Stimulated activated CD8-positive, alpha-beta memory T cell treated with anti-CD3 and anti-CD28 coated beads, Interleukin-7, amount 100 ng/mL, for 48 hours (primary cell): ENCODE data around the gene CPSF6.
A peak's percentile ranks its signal among the peaks of the same experiment; 100 is the strongest.
"Not testable (repeated sequence)": the region's sequence is repeated elsewhere in the genome, so short reads cannot be mapped to it uniquely, and the experiment has no call there.

Experiments
- DNase-seq, 2 donors: peaks; one replicate each; pipeline ENCODE4 v3.0.0-alpha.2; 2020; ENCODE audit warnings: low read depth in 1 of 2; ENCODE audit errors: extremely low read depth in 1 of 2

CPSF6 gene

GRCh38 chr12:69258655-69259054, 19.3 kb downstream of the CPSF6 start:
- DNase-seq: no peak

DNA sequence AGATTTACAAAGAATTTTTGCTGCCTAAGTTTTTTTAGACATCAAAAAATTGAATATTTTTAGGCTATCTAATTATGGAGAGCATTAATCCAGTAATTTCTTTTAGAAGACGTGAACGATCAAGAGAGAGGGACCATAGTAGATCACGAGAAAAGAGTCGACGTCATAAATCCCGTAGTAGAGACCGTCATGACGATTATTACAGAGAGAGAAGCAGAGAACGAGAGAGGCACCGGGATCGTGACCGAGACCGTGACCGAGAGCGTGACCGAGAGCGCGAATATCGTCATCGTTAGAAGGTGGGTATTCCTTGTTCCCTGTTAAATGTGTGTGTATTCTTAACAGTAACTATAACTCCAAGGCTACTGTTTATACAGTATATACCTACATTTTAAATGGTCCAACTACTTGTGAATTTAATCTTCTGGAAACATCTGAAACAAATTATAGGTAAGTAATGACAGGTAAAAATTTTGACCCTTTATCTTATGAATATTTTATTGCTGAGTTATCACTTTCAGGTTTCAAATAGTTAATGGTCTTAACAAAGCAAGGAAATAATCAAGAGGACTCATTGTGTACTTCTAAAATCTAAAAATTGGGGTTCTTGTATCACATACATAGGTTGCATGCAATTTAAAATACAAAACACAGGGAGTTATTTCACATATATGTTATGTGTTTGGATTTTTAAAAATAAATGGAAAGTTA, 23.1 kb downstream of the CPSF6 start:
- no peak for DNase-seq

DNA sequence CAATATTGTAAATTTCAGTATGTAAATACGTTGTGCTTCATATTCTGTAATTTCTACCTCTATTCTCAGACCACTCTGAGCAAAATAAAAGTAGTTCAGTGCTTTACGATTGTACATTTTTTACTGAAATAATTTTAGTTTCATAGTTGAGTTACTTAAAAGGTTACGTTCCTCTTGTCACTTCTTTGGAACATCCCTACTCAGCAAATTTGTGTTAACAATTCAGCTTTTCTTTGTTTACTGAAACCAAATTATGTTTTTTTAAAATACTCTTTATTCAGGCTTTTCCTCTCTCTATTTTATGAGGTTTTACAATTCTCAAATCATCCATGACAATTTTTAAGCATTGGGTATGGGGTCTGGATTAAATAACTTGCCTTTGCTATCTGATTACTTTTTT, 25.8 kb downstream of the CPSF6 start:
- no peak for DNase-seq

- DNase-seq: not testable (repeated sequence)
Observed at GRCh38 chr12:69265633-69266032, 26.3 kb downstream of the CPSF6 start.

DNA sequence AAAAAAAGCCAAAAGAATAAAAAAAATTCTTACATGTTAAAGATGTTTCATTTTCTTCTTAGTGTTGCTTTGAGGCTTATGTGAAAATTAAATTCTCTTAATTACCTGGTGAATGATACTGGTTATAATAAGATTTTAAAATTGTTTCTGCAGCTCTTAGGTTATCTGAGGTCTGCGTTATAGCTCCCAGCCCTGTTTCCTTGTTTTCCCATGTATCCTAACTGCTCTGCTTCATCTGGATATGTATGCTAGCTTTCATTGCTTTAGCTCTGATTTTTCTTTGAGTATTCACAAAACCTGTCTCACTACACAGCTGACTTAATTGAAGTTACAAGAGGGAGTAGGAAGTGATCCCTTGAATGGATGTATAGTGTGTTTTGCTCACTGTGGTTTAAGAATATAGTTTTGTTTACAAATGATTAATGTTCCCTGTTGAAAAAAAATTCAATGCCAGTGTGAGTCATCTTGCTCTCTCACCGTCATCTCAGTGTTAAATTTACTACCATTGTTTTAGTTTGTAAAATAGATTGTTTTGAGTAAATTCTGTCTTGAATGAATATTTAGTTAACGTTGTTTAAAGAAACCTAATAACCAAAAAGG, 26.8 kb downstream of the CPSF6 start:
- DNase-seq: no peak

DNA sequence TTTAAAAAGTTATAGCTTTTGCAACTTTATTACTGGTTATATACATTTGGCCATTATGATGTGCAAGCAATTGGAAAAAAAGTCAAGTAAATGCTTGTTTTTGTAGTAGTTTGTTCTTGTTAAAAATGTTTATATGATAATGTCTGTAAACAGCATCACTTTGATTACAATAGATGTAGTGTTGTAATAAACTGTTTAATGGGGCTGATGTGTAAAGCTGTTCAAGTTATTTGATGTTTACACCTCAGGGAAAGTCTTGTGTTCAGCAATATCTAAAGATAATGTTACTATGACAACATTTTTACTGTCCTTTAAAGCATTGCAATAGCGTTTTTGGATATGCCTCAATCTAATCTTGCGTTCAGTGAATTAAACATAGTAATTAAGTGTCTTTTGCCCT, 30.4 kb downstream of the CPSF6 start:
- no peak for DNase-seq

DNA sequence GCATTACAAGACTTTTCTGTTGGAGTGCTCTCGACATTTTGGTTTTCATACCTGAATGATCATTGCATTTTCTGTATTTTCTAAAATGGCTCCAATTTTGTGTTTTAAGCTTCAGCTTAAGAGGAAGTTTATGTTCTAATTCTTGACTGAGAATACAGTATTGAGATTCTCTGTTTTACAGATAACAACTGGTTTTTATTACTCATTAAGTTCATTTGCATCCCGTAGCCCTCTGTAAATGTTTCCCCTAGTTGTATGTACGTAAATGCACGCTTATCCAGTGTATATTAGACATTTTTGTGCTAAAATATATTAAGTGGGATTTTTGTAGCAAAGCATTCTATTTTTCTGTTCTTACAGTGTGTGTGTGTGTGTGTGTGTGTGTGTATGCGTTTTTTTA, 33.1 kb downstream of the CPSF6 start:
- no peak for DNase-seq

DNA sequence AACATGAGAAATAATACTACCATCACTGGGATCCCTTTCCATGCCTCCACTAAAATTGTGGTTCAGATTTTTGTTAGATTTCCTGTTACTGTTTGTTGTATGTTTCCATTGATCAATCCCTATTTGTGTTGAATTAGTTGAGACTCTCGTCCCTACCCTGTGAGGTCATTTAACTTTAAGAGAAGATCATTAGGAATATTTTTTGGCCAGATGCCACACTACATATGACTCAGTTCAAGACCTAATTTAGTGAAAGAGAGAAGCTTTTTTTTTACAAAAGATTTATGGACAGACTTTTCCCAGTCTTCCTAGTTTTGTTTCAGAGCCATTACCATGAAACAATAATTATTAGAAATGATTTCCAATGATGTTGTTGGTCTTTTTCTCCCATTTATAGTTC, 35.5 kb downstream of the CPSF6 start:
- DNase-seq: no peak

GRCh38 chr12:69275471-69275891, 36.1 kb downstream of the CPSF6 start:
- DNase-seq: no peak

- no peak for DNase-seq
Observed at GRCh38 chr12:69278814-69279782, 39.7 kb downstream of the CPSF6 start.

DNA sequence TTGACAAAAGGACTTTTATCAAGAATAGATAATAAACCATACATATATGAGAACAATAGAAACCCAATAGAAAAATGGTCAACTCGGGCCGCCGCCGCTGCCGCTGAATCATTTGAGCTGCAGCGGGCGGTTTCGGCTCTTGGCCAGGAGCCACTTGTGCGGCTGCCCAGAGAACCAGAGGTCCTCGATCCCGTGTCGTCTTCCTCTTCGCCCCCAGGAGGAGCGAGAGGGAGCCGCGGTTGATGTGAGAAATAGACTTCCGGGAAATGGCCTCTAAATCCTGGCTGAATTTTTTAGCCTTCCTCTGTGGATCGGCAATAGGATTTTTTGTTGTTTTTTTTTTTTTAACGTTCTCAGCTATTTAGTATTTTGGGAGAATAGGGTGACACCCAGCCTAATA, 44.8 kb downstream of the CPSF6 start:
- DNase-seq: peak; percentile 4 to 15

GRCh38 chr12:69287556-69287955, 48.2 kb downstream of the CPSF6 start:
- no peak for DNase-seq

DNA sequence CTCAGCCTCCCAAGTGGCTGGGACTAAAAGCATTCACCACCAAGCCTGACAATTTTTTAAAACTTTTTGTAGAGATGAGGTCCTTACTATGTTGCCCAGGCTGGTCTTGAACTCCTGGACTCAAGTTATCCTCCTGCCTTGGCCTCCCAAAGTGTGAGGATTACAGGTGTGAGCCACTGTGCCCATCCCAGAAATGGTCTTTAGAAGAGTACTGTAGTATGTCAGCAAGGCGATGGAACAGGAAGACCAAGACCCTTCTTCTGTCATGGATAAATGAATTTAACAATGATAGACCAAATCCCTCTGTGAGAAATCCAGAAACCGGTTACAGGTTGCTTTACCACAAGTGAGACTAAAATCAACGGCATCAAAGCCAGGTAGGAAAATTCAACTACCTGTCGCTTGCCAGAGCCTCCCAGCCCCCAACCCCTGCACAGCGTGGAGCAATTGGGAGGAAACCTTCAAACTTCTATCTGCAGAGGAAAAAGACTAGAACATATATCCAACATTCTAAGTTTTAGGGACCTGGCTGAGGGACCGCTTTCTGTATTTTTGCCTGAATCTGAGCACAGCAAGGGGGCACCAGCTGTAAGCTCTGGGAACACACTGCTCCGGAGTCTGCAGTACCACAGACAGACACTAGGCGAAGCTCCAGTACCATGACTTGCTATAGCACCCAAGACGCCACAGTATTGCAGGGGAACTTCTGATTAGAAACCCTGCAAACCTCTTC, 51.3 kb downstream of the CPSF6 start:
- DNase-seq: peak; percentile 33 to 68

- no peak for DNase-seq
Observed at GRCh38 chr12:69291278-69291593, 51.9 kb downstream of the CPSF6 start.

DNA sequence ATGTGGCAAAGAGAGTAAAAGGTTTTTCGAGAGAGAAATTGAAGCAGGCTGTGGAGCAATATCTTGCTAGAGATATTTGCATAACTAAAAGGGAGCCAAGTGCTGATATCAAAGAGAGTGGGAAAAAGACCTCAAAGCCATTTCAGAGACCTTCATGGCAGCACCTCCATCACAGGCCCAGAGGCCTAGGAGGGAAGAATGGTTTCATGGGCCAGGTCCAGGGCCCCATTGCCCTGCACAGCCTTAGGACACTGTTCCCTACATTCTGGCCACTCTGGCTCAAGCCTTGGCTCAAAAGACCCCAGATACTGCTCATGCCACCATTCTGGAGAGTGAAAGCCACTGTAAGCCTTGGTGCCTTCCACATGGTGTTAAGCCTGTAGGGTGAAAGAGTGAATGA, 58.8 kb downstream of the CPSF6 start:
- no peak for DNase-seq

- no peak for DNase-seq
Observed at GRCh38 chr12:69298947-69299346, 59.6 kb downstream of the CPSF6 start.

DNA sequence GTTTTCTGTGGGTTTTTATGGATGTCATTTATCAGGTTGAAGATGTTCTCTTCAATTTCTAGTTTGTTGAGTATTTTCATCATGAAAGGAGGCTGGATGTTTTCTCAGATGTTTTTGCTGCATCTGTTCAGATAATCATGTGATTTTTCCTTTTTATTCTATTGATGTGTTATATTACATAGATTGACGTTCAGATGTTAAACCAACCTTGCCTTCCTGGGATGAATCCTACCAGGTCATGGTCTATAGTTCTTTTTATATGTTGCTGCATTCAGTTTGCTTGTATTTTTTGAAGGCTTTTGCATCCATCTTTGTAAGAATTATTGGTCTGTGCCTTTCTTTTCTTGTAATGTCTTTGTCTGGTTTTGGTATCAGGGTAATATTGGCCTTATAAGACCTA, 64.9 kb downstream of the CPSF6 start:
- DNase-seq: no peak

GRCh38 chr12:69309461-69309860, 70.1 kb downstream of the CPSF6 start:
- no peak for DNase-seq

DNA sequence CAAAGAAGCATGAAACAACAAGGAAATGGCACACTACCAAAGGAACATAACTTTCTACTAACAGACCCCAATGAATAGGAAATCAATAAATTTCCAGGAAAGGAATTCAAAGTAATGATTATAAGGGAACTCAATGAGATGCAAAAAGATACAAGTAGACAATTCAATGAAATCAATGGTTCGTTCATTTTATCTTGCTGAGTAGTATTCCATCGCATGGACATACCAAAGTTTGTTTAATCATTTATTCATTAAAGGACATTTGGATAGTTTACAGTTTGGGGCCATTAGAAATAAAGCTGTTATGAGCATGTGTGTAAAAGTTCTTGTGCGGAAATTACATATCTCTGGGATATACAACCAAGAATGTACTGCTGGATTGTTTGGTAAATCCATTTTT, 73.8 kb downstream of the CPSF6 start:
- DNase-seq: no peak

DNA sequence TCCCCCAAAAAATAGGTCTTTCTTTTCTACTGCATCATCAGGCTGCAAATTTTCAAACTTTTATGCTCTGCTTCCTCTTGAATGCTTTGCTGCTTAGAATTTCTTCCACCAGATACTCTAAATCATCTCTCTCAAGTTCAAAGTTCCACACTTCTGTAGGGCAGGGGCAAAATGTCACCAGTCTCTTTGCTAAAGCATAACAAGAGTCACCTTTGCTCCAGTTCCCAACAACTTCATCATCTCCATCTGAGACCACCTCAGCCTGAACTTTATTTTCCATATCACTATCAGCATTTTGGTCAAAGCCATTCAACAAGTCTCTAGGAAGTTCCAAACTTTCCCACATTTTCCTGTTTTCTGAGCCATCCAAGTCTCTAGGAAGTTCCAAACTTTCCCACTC, 77.4 kb downstream of the CPSF6 start:
- DNase-seq: not testable (repeated sequence)

GRCh38 chr12:69317233-69317632, 77.9 kb downstream of the CPSF6 start:
- not testable (repeated sequence) for DNase-seq
